Panc1 (cell line): Measurements from ENCODE around the gene EYA2. TPM values are rescaled to one million over a fixed set of nuclear protein-coding genes. Genes with fewer than 3 reads are reported as not detected.

Experiments used
- ATAC-seq: fragments of 200-7000 bp; cut with Tn5 transposase; 2 replicates; pipeline ENCODE4 v1.9.1; 2020; ENCODE audit warnings: mild to moderate bottlenecking, moderate library complexity
- BruUV-seq: library from RNA; stranded (reverse); fragments of 400-500 nt; replicated peaks from 2 replicates; lab custom pipeline; 2021; lab: Mats Ljungman, UMichigan
- CTCF ChIA-PET: fragments of 300-600 bp; sonication (Branson Sonifier 250); formaldehyde crosslinking; loops from one replicate; lab custom pipeline; 2022; ENCODE audit warnings: antibody characterized with exemption; lab: Charles Lee
- POLR2A ChIA-PET: fragments of 300-600 bp; sonication (Branson Sonifier 250); formaldehyde crosslinking; loops from one replicate; lab custom pipeline; 2022; ENCODE audit warnings: antibody characterized with exemption; lab: Charles Lee
- DNase-seq: peaks from one replicate; pipeline ENCODE4 v3.0.0-alpha.2; 2010; ENCODE audit warnings: low read depth, low spot score
- H3K27ac ChIP-seq: 2 replicates; pipeline ENCODE4 v1.5.1; 2011; ENCODE audit warnings: mild to moderate bottlenecking, low read length, inconsistent platforms
- H3K27me3 ChIP-seq: fragments of 200-500 bp; sonication (Bioruptor generic); 2 replicates; pipeline ENCODE4 v1.6.0; 2014; ENCODE audit warnings: low read length, inconsistent platforms; ENCODE audit not compliant: control insufficient read depth, insufficient read depth
- H3K36me3 ChIP-seq: fragments of 200-500 bp; sonication (Bioruptor generic); 2 replicates; pipeline ENCODE4 v1.5.1; 2014; ENCODE audit warnings: inconsistent platforms, mild to moderate bottlenecking, low read length, moderate library complexity; ENCODE audit not compliant: control insufficient read depth, insufficient read depth
- H3K4me1 ChIP-seq: 2 replicates; pipeline ENCODE4 v1.5.1; 2011; ENCODE audit warnings: inconsistent platforms, mild to moderate bottlenecking, low read length, moderate library complexity; ENCODE audit not compliant: control insufficient read depth, insufficient read depth
- H3K4me3 ChIP-seq, 2 experiments: 2 replicates each; pipeline ENCODE4 v1.5.1; 2011 to 2012; ENCODE audit warnings: low read depth in 2 of 2, low read length in 2 of 2, mild to moderate bottlenecking in 2 of 2, inconsistent platforms in 1 of 2, moderate library complexity in 1 of 2
- H3K9me3 ChIP-seq: fragments of 200-500 bp; sonication (Bioruptor generic); 2 replicates; pipeline ENCODE4 v1.5.1; 2014; ENCODE audit warnings: low read depth, mild to moderate bottlenecking, inconsistent platforms, low read length, moderate library complexity; ENCODE audit not compliant: control insufficient read depth, insufficient read depth
- CTCF ChIP-seq: fragments of 450-650 bp; IDR thresholded peaks from 2 replicates; pipeline ENCODE4 v1.5.1; 2017; ENCODE audit warnings: mild to moderate bottlenecking
- POLR2AphosphoS5 ChIP-seq: IDR thresholded peaks from 2 replicates; pipeline ENCODE4 v1.6.1; 2012; ENCODE audit warnings: mild to moderate bottlenecking, low read depth, low read length, moderate library complexity
- REST ChIP-seq, 2 experiments: IDR thresholded peaks; 2 replicates each; pipeline ENCODE4 v1.6.1; 2011 to 2012; ENCODE audit warnings: low read depth in 2 of 2, control low read depth in 1 of 2, low read length in 1 of 2, mild to moderate bottlenecking in 1 of 2, moderate library complexity in 1 of 2; ENCODE audit not compliant: insufficient read depth in 1 of 2
- SIN3A ChIP-seq: IDR thresholded peaks from 2 replicates; pipeline ENCODE4 v1.6.1; 2012; ENCODE audit warnings: low read depth, mild to moderate bottlenecking, low read length, moderate library complexity, borderline replicate concordance; ENCODE audit not compliant: insufficient read depth
- TCF7L2 ChIP-seq: IDR thresholded peaks from 2 replicates; pipeline ENCODE4 v1.6.1; 2011; ENCODE audit warnings: mild to moderate bottlenecking, low read depth, low read length, inconsistent platforms
- in situ Hi-C: cut with HindIII; loops from 2 replicates; pipeline ENCODE4 v1.10.0; 2016; ENCODE audit warnings: low sequenced_read_pairs, low pct_unique_long_range_greater_than_20kb
- intact Hi-C: fragments of 100-400 bp; cut with micrococcal nuclease; formaldehyde crosslinking; loops from one replicate; pipeline ENCODE4 v1.10.0; 2022; ENCODE audit not compliant: unreplicated experiment
- total RNA-seq: library from RNA; stranded (reverse); gene quantifications from one replicate; pipeline ENCODE4 v1.2.1, GENCODE V29; 2021; ENCODE audit not compliant: unreplicated experiment

Gene EYA2
- total RNA-seq, 1 experiment from 2014 or later: 1.9 TPM

- POLR2A ChIA-PET: no interaction called here
- BruUV-seq: no TSS peak
- no peaks in the 10 kb centered on the region; the same call in none of the 2 replicates for H3K27me3 ChIP-seq
- ATAC-seq: no peak
- TF ChIP-seq TCF7L2 (no peak), SIN3A (no peak), REST (IDR thresholded peaks at IDR 0.05; ENCODE audit: insufficient read depth in 1 of 2, low read depth in 2 of 2, low read length in 1 of 2) (no peak), POLR2AphosphoS5 (no peak), CTCF (no peak)
- DNase-seq: no peak
- no peak overlapping the region for H3K27ac ChIP-seq
- CTCF ChIA-PET: no interaction called here
- no peaks in the 10 kb centered on the region for H3K4me1 ChIP-seq
- H3K36me3 ChIP-seq: no peaks in the 10 kb centered on the region
- in situ Hi-C loops: no loop called here
- no peak overlapping the region for H3K4me3 ChIP-seq
- no peaks in the 10 kb centered on the region for H3K9me3 ChIP-seq
- intact Hi-C loops: no loop called here
Measured at GRCh38 chr20:47003223-47003622, 108.6 kb downstream of the EYA2 start.

- intact Hi-C loops (no loop called here), in situ Hi-C loops (no loop called here)
- Histone ChIP-seq H3K36me3 (no peaks in the 10 kb centered on the region), H3K9me3 (no peaks in the 10 kb centered on the region), H3K27ac (no peak overlapping the region), H3K4me3 (no peak overlapping the region), H3K4me1 (no peaks in the 10 kb centered on the region), H3K27me3 (no peaks in the 10 kb centered on the region; the same call in none of the 2 replicates)
- TF ChIP-seq POLR2AphosphoS5 (no peak), CTCF (no peak), SIN3A (no peak), REST (IDR thresholded peaks at IDR 0.05; ENCODE audit: insufficient read depth in 1 of 2, low read depth in 2 of 2, low read length in 1 of 2) (no peak), TCF7L2 (no peak)
- ChIA-PET CTCF (no interaction called here), POLR2A (no interaction called here)
- BruUV-seq: no TSS peak
- no peak for DNase-seq
- no peak for ATAC-seq
Measured at GRCh38 chr20:47004179-47004578, 109.5 kb downstream of the EYA2 start.
